HG03565 (cell line): ENCODE data around the gene C11orf21.

Source experiments
- ATAC-seq: cut with Tn5 transposase; IDR thresholded peaks from one replicate; pipeline ENCODE4 v1.9.1; 2021; ENCODE audit warnings: mild to moderate bottlenecking, moderate library complexity; ENCODE audit not compliant: unreplicated experiment

The C11orf21 gene

GRCh38 chr11:2309251-2310072 lies 7.7 kb upstream of the C11orf21 start:
- no peak for ATAC-seq

GRCh38 chr11:2308713-2309112 lies 7.0 kb upstream of the C11orf21 start:
- no peak for ATAC-seq

- no peak for ATAC-seq
Observed at GRCh38 chr11:2307501-2308331, 6.0 kb upstream of the C11orf21 start.

- no peak for ATAC-seq
Observed at GRCh38 chr11:2306877-2307500, 5.3 kb upstream of the C11orf21 start.

- ATAC-seq = no peak
Observed at GRCh38 chr11:2306452-2306823, 4.7 kb upstream of the C11orf21 start.

- no peak for ATAC-seq
Observed at GRCh38 chr11:2305788-2306451, 4.2 kb upstream of the C11orf21 start.

GRCh38 chr11:2305140-2305778 lies 3.5 kb upstream of the C11orf21 start:
- no peak for ATAC-seq

GRCh38 chr11:2304506-2305139 lies 2.9 kb upstream of the C11orf21 start:
- no peak for ATAC-seq

GRCh38 chr11:2303627-2304505 lies 2.1 kb upstream of the C11orf21 start:
- no peak for ATAC-seq

- ATAC-seq = no peak
Observed at GRCh38 chr11:2302896-2303626, 1.3 kb upstream of the C11orf21 start.

GRCh38 chr11:2302306-2302895 lies 683 bp upstream of the C11orf21 start:
- ATAC-seq = no peak

GRCh38 chr11:2300936-2301630 lies 635 bp downstream of the C11orf21 start:
- no peak for ATAC-seq

- no peak for ATAC-seq
Observed at GRCh38 chr11:2300290-2300935, 1.3 kb downstream of the C11orf21 start.

- ATAC-seq = no peak
Observed at GRCh38 chr11:2299773-2300172, 1.9 kb downstream of the C11orf21 start.

GRCh38 chr11:2298795-2299761 lies 2.6 kb downstream of the C11orf21 start:
- ATAC-seq = no peak
